ENCODE data around the gene FRMD3.

FRMD3 gene

GRCh38 chr9:83466877-83467276 lies 71.3 kb downstream of the FRMD3 start:
- Mint-ChIP-seq H3K4me1 (peaks cover 5% of the 10 kb centered on the region), H3K27me3 (ENCODE audit: low read depth) (peaks cover 13% of the 10 kb centered on the region), H3K9me3 (no peaks in the 10 kb centered on the region), H3K36me3 (ENCODE audit: low read depth) (no peaks in the 10 kb centered on the region), H3K27ac (peak overlapping the region; percentile 22 to 59 (median 42)), H3K4me3 (no peak overlapping the region)
- no peak for TF ChIP-seq CTCF (IDR thresholded peaks at IDR 0.05; ENCODE audit: unreplicated experiment in 3 of 3)

- Mint-ChIP-seq H3K36me3 (ENCODE audit: low read depth) (no peaks in the 10 kb centered on the region), H3K4me3 (no peak overlapping the region), H3K27me3 (ENCODE audit: low read depth) (peaks cover 13% of the 10 kb centered on the region), H3K4me1 (peaks cover 5% of the 10 kb centered on the region), H3K27ac (peak overlapping the region; percentile 22 to 59 (median 42)), H3K9me3 (peaks cover under 1% of the 10 kb centered on the region)
- TF ChIP-seq CTCF (IDR thresholded peaks at IDR 0.05; ENCODE audit: unreplicated experiment in 3 of 3) = no peak
Observed at GRCh38 chr9:83466351-83466750, 71.8 kb downstream of the FRMD3 start.

DNA sequence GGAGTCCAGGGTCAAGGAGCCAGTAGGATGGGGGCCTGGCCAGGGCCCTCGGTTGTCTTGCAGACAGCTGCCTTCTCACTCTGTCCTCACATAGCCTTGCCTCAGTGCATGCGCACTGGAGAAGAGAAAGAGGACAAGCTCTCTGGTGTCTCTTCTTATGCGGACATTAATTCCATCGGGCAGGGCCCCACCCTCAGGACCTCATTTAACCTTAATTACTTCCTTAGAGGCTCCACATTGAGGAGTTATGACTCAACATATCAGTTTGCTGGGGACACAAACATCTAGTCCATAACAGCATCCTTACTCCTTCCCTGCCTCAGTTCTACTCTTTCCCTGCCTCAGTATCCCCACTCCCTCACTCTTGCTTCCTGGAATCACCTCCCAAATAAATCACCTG lies 78.4 kb downstream of the FRMD3 start:
- Mint-ChIP-seq H3K9me3 (peaks cover 9% of the 10 kb centered on the region), H3K27ac (no peak overlapping the region), H3K36me3 (ENCODE audit: low read depth) (peaks cover 6% of the 10 kb centered on the region), H3K27me3 (ENCODE audit: low read depth) (peaks cover 9% of the 10 kb centered on the region), H3K4me3 (no peak overlapping the region), H3K4me1 (no peaks in the 10 kb centered on the region)
- TF ChIP-seq CTCF (IDR thresholded peaks at IDR 0.05; ENCODE audit: unreplicated experiment in 3 of 3) = no peak

- H3K9me3 Mint-ChIP-seq = peaks cover 9% of the 10 kb centered on the region
- peaks cover 2% of the 10 kb centered on the region for H3K27me3 Mint-ChIP-seq (ENCODE audit: low read depth)
- H3K4me1 Mint-ChIP-seq = no peaks in the 10 kb centered on the region
- H3K27ac Mint-ChIP-seq = no peak overlapping the region
- H3K4me3 Mint-ChIP-seq = no peak overlapping the region
- H3K36me3 Mint-ChIP-seq (ENCODE audit: low read depth) = peaks cover 6% of the 10 kb centered on the region
- no peak for TF ChIP-seq CTCF (IDR thresholded peaks at IDR 0.05; ENCODE audit: unreplicated experiment in 3 of 3)
Observed at GRCh38 chr9:83458530-83458929, 79.7 kb downstream of the FRMD3 start.

- Mint-ChIP-seq H3K27ac (no peak overlapping the region), H3K36me3 (ENCODE audit: low read depth) (peaks cover 6% of the 10 kb centered on the region), H3K9me3 (peaks cover 9% of the 10 kb centered on the region), H3K4me3 (no peak overlapping the region), H3K27me3 (ENCODE audit: low read depth) (no peaks in the 10 kb centered on the region), H3K4me1 (no peaks in the 10 kb centered on the region)
- no peak for TF ChIP-seq CTCF (IDR thresholded peaks at IDR 0.05; ENCODE audit: unreplicated experiment in 3 of 3)
Observed at GRCh38 chr9:83457005-83457404, 81.2 kb downstream of the FRMD3 start.

DNA sequence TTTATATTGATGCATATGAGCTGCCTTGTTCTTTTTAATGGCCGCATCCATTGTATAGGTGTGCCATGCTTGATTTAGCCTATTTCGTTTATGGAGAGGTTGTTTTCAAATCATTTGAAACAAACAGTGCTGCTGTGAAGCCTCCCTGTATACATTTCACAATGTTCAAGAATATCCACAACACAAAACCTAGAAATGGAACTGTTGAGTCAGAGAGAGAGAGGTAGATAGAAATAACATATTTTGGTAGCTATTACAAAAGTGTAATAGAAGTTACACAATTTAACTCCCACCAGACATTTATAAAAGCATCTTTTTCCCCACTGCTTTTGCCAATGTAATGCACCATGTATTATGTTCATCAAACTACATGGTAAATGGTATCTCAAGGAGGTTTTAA lies 82.0 kb downstream of the FRMD3 start:
- Mint-ChIP-seq H3K4me1 (no peaks in the 10 kb centered on the region), H3K27ac (no peak overlapping the region), H3K9me3 (peaks cover 7% of the 10 kb centered on the region), H3K27me3 (ENCODE audit: low read depth) (no peaks in the 10 kb centered on the region), H3K4me3 (no peak overlapping the region), H3K36me3 (ENCODE audit: low read depth) (peaks cover 6% of the 10 kb centered on the region)
- no peak for TF ChIP-seq CTCF (IDR thresholded peaks at IDR 0.05; ENCODE audit: unreplicated experiment in 3 of 3)
